NCI-H460 (cell line): ENCODE measurements around the gene CYFIP1. TPM values are rescaled to one million over a fixed set of nuclear protein-coding genes. Genes with fewer than 3 reads are reported as not detected.

Source experiments
- DNase-seq: peaks from one replicate; pipeline ENCODE4 v3.0.0-alpha.2; 2016; ENCODE audit warnings: low read depth; ENCODE audit errors: extremely low read depth
- total RNA-seq: library from RNA; depleted of rRNA; stranded (reverse); fragments of >200 nt; shearing (Covaris generic); gene quantifications from 2 replicates; pipeline ENCODE4 v1.2.3, GENCODE V29; 2014

Gene CYFIP1
- total RNA-seq, 1 experiment from 2014 or later = 72.8 TPM

- DNase-seq = no peak
Observed at GRCh38 chr15:22951381-22952280, 28.5 kb downstream of the CYFIP1 start.

GRCh38 chr15:22951031-22951380 lies 29.2 kb downstream of the CYFIP1 start:
- DNase-seq = no peak

- DNase-seq = no peak
Observed at GRCh38 chr15:22950256-22950990, 29.7 kb downstream of the CYFIP1 start.

- no peak for DNase-seq
Observed at GRCh38 chr15:22949074-22949547, 31.1 kb downstream of the CYFIP1 start.

GRCh38 chr15:22948056-22948455 lies 32.1 kb downstream of the CYFIP1 start:
- no peak for DNase-seq

- DNase-seq = no peak
Observed at GRCh38 chr15:22947101-22948000, 32.8 kb downstream of the CYFIP1 start.

- no peak for DNase-seq
Observed at GRCh38 chr15:22945071-22945470, 35.1 kb downstream of the CYFIP1 start.

- no peak for DNase-seq
Observed at GRCh38 chr15:22944651-22945050, 35.5 kb downstream of the CYFIP1 start.

GRCh38 chr15:22942877-22943276 lies 37.3 kb downstream of the CYFIP1 start:
- DNase-seq = no peak

- no peak for DNase-seq
Observed at GRCh38 chr15:22942306-22942855, 37.8 kb downstream of the CYFIP1 start.

- no peak for DNase-seq
Observed at GRCh38 chr15:22941179-22941578, 39.0 kb downstream of the CYFIP1 start.

GRCh38 chr15:22939652-22940061 lies 40.5 kb downstream of the CYFIP1 start:
- no peak for DNase-seq

GRCh38 chr15:22939051-22939450 lies 41.1 kb downstream of the CYFIP1 start:
- no peak for DNase-seq

GRCh38 chr15:22936577-22937472 lies 43.3 kb downstream of the CYFIP1 start:
- DNase-seq = no peak

- DNase-seq = no peak
Observed at GRCh38 chr15:22933641-22934061, 46.5 kb downstream of the CYFIP1 start.

GRCh38 chr15:22931784-22932536 lies 48.2 kb downstream of the CYFIP1 start:
- DNase-seq = no peak

GRCh38 chr15:22930782-22931484 lies 49.2 kb downstream of the CYFIP1 start:
- DNase-seq = no peak

- DNase-seq = no peak
Observed at GRCh38 chr15:22927761-22928160, 52.4 kb downstream of the CYFIP1 start.
